Spinal cord (tissue), 10 donors: ENCODE measurements around the gene PFKFB2. TPM values are rescaled to one million over a fixed set of nuclear protein-coding genes. Genes with fewer than 3 reads are reported as not detected.
A peak's percentile ranks its signal among the peaks of the same experiment; 100 is the strongest.

Experiments
- DNase-seq, 6 donors: peaks; one replicate each; pipeline versions ENCODE4 v3.0.0 to v3.0.0-alpha.2; 2013 to 2015; ENCODE audit warnings: low spot score in 6 of 6, low read depth in 4 of 6
- H3K27ac ChIP-seq: one replicate; pipeline ENCODE4 v1.5.1; 2013; ENCODE audit warnings: low read depth, low read length, control low read depth
- H3K27me3 ChIP-seq: one replicate; pipeline ENCODE4 v1.6.1; 2013; ENCODE audit warnings: low read length; ENCODE audit not compliant: control insufficient read depth, insufficient read depth
- H3K36me3 ChIP-seq: one replicate; pipeline ENCODE4 v1.6.1; 2013; ENCODE audit warnings: low read length; ENCODE audit not compliant: control insufficient read depth, insufficient read depth
- H3K4me1 ChIP-seq: one replicate; pipeline ENCODE4 v1.6.1; 2013; ENCODE audit warnings: low read length; ENCODE audit not compliant: control insufficient read depth, insufficient read depth
- H3K4me3 ChIP-seq: one replicate; pipeline ENCODE4 v1.5.1; 2013; ENCODE audit warnings: low read depth, low read length, control low read depth
- H3K9me3 ChIP-seq: one replicate; pipeline ENCODE4 v1.6.1; 2013; ENCODE audit warnings: low read length; ENCODE audit not compliant: control insufficient read depth, insufficient read depth
- WGBS: methylation state at CpG from one replicate; pipeline ENCODE4 v1.1.5; 2013; ENCODE audit warnings: missing lambda C conversion rate; ENCODE audit not compliant: insufficient coverage; 5-methylcytosine and 5-hydroxymethylcytosine counted together
- polyA plus RNA-seq, 2 donors: library from polyadenylated mRNA; unstranded; fragments of 120-200 nt; gene quantifications; one replicate each; pipeline ENCODE4 v1.2.1, GENCODE V29; 2013; ENCODE audit not compliant: insufficient read length in 2 of 2
- total RNA-seq, 2 donors: library from RNA; depleted of rRNA in 1 of 2; stranded (reverse); fragments of 120-200 nt in 1 of 2; fragments of >200 nt in 1 of 2; gene quantifications; one replicate each; pipeline versions ENCODE4 v1.2.3 to v1.2.4, GENCODE V29; 2013 to 2014
- donor health status: healthy.

Gene PFKFB2
- total and polyA plus RNA-seq, 4 donors = 10.7 to 15.7 (median 12.2) TPM

DNA sequence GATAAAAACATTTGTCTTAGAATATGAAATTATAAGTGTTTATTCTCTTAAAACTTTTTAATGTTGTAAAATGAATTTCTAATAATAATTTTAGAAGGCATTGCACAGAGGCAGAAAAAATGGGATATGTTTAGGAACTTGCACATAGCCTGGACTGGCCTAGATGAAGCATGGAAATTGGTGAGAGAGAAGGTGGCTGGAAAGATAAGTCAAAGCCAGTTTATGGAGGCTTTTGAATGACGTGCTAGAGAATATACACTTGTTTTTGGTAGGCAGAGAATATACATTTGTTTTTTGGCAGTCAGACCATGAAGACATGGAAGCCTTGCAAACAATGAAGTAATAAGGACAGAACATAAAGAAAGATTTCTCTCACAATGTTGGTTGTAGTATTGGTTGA lies 48.6 kb downstream of the PFKFB2 start:
- no peak for DNase-seq
- Histone ChIP-seq H3K4me1 (no peaks in the 10 kb centered on the region), H3K4me3 (no peak overlapping the region), H3K9me3 (no peaks in the 10 kb centered on the region), H3K27ac (no peak overlapping the region), H3K27me3 (no peaks in the 10 kb centered on the region), H3K36me3 (no peaks in the 10 kb centered on the region)
- 100% methylated on average over 1 of the region's 1 CpG for WGBS

DNA sequence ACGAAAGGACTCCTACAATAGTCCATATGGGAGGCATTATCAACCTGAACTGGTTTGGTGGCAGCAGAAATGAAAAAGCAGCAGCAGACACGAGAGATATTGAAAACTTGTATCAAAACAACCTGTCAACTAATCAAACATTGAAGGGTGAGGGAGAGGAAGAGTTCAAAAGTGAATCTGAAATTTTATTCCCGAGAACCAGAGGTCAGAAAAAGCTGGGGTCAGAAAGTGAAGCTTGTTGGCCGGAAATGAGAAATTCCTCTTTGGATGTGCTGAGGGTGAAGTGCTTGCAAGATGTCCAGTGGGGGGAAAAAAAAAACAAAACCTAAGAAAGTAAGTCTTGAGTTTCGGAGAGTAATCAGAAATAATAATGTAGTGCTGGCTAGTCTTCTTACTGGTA lies 49.1 kb downstream of the PFKFB2 start:
- no peak overlapping the region for H3K27ac ChIP-seq
- H3K9me3 ChIP-seq = no peaks in the 10 kb centered on the region
- H3K36me3 ChIP-seq = no peaks in the 10 kb centered on the region
- 90% methylated on average over 3 of the region's 5 CpGs for WGBS
- DNase-seq = no peak
- no peak overlapping the region for H3K4me3 ChIP-seq
- no peaks in the 10 kb centered on the region for H3K27me3 ChIP-seq
- no peaks in the 10 kb centered on the region for H3K4me1 ChIP-seq

DNA sequence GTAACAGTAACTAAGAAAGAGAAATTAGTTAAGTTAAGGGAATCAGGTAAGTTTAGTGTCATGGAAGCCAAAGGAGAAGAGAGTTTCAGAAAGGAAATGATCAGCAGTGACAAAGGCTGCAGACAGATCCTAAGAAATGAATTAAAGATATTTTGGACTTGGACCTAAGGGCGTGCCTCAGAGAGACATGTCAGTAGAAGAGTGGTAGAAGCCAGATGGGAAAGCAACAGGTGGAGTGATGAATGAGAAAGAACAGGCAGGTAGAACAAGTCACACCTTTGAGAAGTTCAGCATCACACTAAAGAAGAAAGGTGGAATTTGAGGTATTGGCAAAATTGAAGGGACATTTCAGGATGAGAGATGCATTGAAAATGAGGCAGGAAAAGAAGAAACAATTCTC lies 49.6 kb downstream of the PFKFB2 start:
- no peak overlapping the region for H3K4me3 ChIP-seq
- 87% methylated on average over 1 of the region's 1 CpG for WGBS
- no peaks in the 10 kb centered on the region for H3K36me3 ChIP-seq
- no peak for DNase-seq
- H3K4me1 ChIP-seq = no peaks in the 10 kb centered on the region
- H3K27me3 ChIP-seq = no peaks in the 10 kb centered on the region
- no peaks in the 10 kb centered on the region for H3K9me3 ChIP-seq
- no peak overlapping the region for H3K27ac ChIP-seq

DNA sequence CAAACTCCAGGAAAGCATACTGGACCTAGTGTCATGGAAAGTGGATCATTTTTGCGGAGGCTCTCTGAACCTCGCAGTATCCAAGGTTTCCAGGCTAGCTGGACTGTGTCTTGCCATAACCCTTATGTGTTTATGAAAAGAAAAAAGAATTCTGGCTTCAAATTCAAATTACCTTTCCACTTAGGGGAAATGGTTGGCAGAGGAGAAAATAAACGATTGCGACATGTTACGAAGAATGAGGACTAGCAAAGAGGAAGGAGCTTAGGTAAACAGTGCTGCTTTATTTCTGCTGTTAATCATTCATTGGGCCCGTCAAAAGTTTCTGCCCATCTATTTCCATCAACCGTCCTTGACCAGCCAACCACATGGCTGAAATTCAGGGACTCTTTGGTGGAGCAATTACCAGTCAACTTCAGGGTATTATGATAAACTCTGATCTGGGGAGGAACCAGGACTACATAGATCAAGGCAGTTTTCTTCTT lies 50.9 kb downstream of the PFKFB2 start, which contains the start of gene C4BPA:
TSS of gene C4BPA (plus strand) at position 342 of the 482 bp plus-strand sequence. CDS start 8,793 bp downstream, outside the sequence.
- no peak for DNase-seq
- H3K4me1 ChIP-seq = no peaks in the 10 kb centered on the region
- no peaks in the 10 kb centered on the region for H3K27me3 ChIP-seq
- H3K9me3 ChIP-seq = no peaks in the 10 kb centered on the region
- no peak within 1 kb of the TSS for H3K27ac ChIP-seq
- H3K4me3 ChIP-seq = no peak within 1 kb of the TSS
- no CpG with 5 or more reads among the region's 7 CpGs for WGBS
- no peaks in the 10 kb centered on the region for H3K36me3 ChIP-seq

DNA sequence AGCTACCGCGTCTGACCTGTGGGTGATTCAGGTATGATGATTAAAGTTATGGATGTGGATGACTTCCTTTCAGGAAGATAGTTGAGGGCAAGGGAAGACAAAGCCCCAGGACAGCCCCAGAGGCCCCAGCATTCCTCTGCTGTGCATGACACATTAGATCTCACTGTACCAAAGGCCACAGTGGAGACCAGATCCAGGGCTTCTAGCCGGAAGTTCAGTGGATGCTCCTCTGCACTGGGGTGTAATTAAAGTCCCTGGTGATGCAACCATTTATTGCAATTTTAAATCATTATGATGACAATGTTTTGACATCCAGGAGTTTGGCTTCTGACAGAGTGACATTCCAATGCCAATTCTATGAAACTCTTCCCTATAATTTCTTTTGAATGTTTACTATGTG lies 55.9 kb downstream of the PFKFB2 start:
- Histone ChIP-seq H3K4me3 (no peak overlapping the region), H3K27me3 (no peaks in the 10 kb centered on the region), H3K27ac (no peak overlapping the region), H3K9me3 (no peaks in the 10 kb centered on the region), H3K36me3 (no peaks in the 10 kb centered on the region), H3K4me1 (no peaks in the 10 kb centered on the region)
- WGBS = 92% methylated on average over 2 of the region's 3 CpGs
- no peak for DNase-seq

DNA sequence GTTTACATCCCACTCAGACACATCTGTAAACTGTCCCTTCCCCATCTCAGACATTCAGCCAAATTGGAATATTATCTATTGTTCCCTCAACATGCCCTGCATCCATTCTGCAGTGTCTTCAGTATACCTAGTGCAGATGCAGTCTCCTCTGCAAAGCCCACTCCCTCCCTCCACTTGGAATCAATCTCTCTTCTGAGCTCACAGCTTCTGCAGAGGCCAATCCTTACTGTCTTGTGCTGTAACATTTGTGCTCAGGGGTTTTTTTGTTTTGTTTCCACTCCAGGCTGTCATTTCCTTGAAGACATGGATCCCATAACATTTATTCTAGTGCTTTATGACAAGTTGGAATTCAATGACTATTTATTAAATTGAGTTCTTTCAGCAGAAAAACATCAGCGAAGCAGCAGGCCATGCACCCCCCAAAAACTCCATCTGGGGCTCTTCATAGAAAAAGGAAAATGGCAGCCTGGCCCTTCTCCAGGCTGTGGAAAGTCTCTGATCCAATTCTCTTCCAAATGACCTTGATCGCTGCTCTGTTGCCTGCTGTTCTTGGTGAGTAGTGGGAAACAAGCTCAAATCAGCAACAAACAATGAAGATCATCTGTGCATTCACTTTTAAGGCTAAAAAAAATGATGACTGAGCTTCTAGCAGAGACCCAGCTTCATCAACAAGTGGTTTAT lies 59.7 kb downstream of the PFKFB2 start:
- WGBS = no CpG with 5 or more reads among the region's 2 CpGs
- Histone ChIP-seq H3K9me3 (no peaks in the 10 kb centered on the region), H3K36me3 (no peaks in the 10 kb centered on the region), H3K4me1 (no peaks in the 10 kb centered on the region), H3K27ac (no peak overlapping the region), H3K27me3 (no peaks in the 10 kb centered on the region), H3K4me3 (no peak overlapping the region)
- DNase-seq = peak in 1 of 6 donors; percentile 4

DNA sequence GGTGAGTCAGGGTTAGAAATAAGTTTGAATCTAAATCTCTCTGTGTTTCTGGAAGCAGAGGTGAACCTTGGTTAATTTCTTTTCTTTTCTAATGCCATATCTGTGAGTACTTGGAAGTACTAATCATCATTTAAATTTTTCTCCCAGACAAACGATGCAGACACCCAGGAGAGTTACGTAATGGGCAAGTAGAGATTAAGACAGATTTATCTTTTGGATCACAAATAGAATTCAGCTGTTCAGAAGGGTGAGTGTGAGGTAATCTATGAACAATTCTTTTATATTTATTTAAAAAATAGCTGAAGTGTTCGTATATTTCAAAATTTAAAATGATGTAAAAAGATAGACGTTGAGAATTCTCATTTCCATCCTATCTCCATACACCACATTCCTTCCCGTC lies 62.2 kb downstream of the PFKFB2 start:
- Histone ChIP-seq H3K27ac (no peak overlapping the region), H3K27me3 (no peaks in the 10 kb centered on the region), H3K4me1 (no peaks in the 10 kb centered on the region), H3K4me3 (no peak overlapping the region), H3K36me3 (no peaks in the 10 kb centered on the region), H3K9me3 (no peaks in the 10 kb centered on the region)
- DNase-seq = no peak
- no CpG with 5 or more reads among the region's 5 CpGs for WGBS

DNA sequence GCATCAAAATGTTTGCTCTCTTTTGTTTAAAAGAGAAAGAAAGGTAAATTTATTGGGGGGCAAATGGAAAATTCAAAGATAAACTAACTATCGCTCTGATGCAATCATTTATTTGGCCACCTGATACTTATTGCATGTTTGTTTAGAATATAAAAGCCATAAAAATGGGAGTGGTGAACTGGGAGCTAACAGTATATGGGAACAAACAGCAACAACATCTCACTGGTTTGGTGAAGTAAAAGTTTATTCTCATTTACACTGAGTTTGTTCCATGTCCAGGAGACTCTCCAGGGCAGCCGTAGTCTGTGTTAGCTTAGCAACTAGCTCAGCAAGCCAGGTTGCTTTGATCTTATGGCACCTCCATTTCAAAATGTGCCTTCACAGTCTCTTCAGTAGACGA lies 71.3 kb downstream of the PFKFB2 start:
- Histone ChIP-seq H3K27me3 (no peaks in the 10 kb centered on the region), H3K4me3 (no peak overlapping the region), H3K36me3 (no peaks in the 10 kb centered on the region), H3K27ac (no peak overlapping the region), H3K4me1 (no peaks in the 10 kb centered on the region), H3K9me3 (peaks cover 9% of the 10 kb centered on the region)
- DNase-seq = no peak
- no CpG with 5 or more reads among the region's 3 CpGs for WGBS

DNA sequence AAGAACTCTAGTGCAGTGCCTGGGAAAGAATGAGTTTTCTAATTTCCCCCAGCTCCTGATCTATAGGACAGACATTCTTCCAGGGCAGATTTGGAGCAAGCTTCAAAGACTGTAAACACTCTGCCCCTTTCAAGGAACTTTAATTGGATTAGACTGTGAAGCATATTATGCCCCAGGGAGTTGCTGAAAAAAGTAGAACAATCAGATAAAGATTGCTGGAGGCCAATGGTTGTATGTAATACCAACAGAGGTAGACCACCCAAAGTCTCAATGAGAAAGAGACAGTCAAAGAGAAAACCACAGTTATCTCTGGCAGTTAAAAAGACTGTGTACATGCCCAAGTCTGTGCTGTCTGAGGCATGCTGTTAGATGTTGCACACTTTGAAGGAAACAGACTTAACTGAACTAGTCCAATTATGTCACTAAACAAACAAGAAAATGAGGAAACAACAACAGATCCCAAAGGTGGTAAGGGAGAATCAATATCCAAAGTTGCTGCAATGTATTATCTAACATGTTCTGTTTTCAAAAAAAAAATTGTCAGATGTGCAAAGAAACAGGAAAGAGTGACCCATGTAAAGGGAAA lies 75.4 kb downstream of the PFKFB2 start:
- Histone ChIP-seq H3K27ac (no peak overlapping the region), H3K9me3 (peaks cover 9% of the 10 kb centered on the region), H3K36me3 (no peaks in the 10 kb centered on the region), H3K4me1 (no peaks in the 10 kb centered on the region), H3K27me3 (no peaks in the 10 kb centered on the region), H3K4me3 (no peak overlapping the region)
- DNase-seq = no peak

DNA sequence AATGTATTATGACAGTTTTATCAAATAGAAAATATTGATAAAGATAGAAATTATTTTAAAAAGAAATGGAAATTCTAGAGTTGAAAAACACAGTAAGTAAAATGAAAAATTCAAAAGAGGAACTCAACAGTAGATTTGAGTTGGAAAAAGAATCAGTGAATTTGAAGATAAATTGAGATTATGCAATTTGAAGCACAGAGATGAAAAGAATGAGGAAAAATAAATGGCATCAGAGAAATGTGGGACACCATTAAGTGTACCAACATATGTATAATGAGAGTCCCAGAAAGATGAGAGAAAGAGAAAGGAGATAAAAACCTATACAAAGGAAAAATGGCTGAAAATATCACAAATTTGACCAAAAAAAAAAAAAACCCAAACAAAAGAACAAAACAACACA lies 76.0 kb downstream of the PFKFB2 start:
- H3K36me3 ChIP-seq = no peaks in the 10 kb centered on the region
- H3K4me3 ChIP-seq = no peak overlapping the region
- DNase-seq = no peak
- no peak overlapping the region for H3K27ac ChIP-seq
- peaks cover 9% of the 10 kb centered on the region for H3K9me3 ChIP-seq
- H3K27me3 ChIP-seq = no peaks in the 10 kb centered on the region
- H3K4me1 ChIP-seq = no peaks in the 10 kb centered on the region
